DOHH2 (cell line): Measurements from ENCODE around the gene EXOSC6.
"Not testable (repeated sequence)": the region's sequence is repeated elsewhere in the genome, so short reads cannot be mapped to it uniquely, and the experiment has no call there.

Source experiments
- H3F3A ChIP-seq: fragments of 200-600 bp; sonication (generic), shearing (Covaris generic); 2 replicates; pipeline ENCODE4 v1.6.0; 2016; ENCODE audit warnings: antibody characterized with exemption, mild to moderate bottlenecking; ENCODE audit not compliant: control insufficient read depth, insufficient read depth
- H3K27ac ChIP-seq: fragments of 200-600 bp; sonication (generic); 2 replicates; pipeline ENCODE4 v1.5.1; 2014; ENCODE audit warnings: low read depth, mild to moderate bottlenecking, low read length, moderate library complexity
- H3K27me3 ChIP-seq: fragments of 200-600 bp; sonication (generic); 2 replicates; pipeline ENCODE4 v1.6.1; 2014; ENCODE audit warnings: mild to moderate bottlenecking, low read length, mixed read lengths; ENCODE audit not compliant: control insufficient read depth
- H3K36me3 ChIP-seq: fragments of 200-600 bp; sonication (generic); 2 replicates; pipeline ENCODE4 v1.6.1; 2014; ENCODE audit warnings: mild to moderate bottlenecking, low read length, moderate library complexity, mixed read lengths; ENCODE audit not compliant: control insufficient read depth
- H3K4me1 ChIP-seq: fragments of 200-600 bp; sonication (generic); 2 replicates; pipeline ENCODE4 v1.6.1; 2014; ENCODE audit warnings: mild to moderate bottlenecking, low read length, mixed read lengths; ENCODE audit not compliant: control insufficient read depth
- H3K4me2 ChIP-seq: fragments of 200-600 bp; sonication (generic); 2 replicates; pipeline ENCODE4 v1.6.0; 2014; ENCODE audit warnings: mild to moderate bottlenecking, low read length, moderate library complexity
- H3K4me3 ChIP-seq: fragments of 200-600 bp; sonication (generic); 2 replicates; pipeline ENCODE4 v1.5.1; 2014; ENCODE audit warnings: mild to moderate bottlenecking, low read length, mixed read lengths
- H3K79me2 ChIP-seq: fragments of 200-600 bp; sonication (generic); 2 replicates; pipeline ENCODE4 v1.6.1; 2014; ENCODE audit warnings: mild to moderate bottlenecking, low read length, mixed read lengths; ENCODE audit not compliant: control insufficient read depth
- H3K9me2 ChIP-seq: fragments of 200-600 bp; sonication (generic); replicated peaks from 2 replicates; pipeline ENCODE4 v1.6.1; 2014; ENCODE audit warnings: mild to moderate bottlenecking, low read length, mixed read lengths; ENCODE audit not compliant: control insufficient read depth
- H3K9me3 ChIP-seq: fragments of 200-600 bp; sonication (generic); 2 replicates; pipeline ENCODE4 v1.6.1; 2014; ENCODE audit warnings: antibody characterized with exemption, low read length, mixed read lengths; ENCODE audit not compliant: control insufficient read depth, insufficient read depth
- H4K20me1 ChIP-seq: fragments of 200-600 bp; sonication (generic); 2 replicates; pipeline ENCODE4 v1.6.0; 2014; ENCODE audit warnings: low read depth, mild to moderate bottlenecking, antibody characterized with exemption, low read length, moderate library complexity; ENCODE audit not compliant: control insufficient read depth, insufficient read depth

The EXOSC6 gene

DNA sequence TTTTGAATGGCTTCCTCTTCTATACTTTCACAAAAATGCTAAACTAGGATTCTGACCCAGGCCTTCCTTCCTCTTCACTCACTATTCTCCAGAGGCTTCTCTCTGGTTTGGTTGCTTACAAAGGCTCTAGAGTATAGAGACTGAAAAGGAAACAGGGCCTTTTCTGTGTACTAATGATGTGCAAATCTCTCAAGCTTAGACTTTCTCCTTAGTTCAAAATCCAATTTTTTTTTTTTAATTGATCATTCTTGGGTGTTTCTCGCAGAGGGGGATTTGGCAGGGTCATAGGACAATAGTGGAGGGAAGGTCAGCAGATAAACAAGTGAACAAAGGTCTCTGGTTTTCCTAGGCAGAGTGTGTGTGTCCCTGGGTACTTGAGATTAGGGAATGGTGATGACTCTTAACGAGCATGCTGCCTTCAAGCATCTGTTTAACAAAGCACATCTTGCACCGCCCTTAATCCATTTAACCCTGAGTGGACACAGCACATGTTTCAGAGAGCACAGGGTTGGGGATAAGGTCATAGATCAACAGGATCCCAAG lies 27.7 kb downstream of the EXOSC6 start:
- H3K9me2 ChIP-seq, H3K9me3 ChIP-seq, H3F3A ChIP-seq, H3K27me3 ChIP-seq, H3K4me3 ChIP-seq, H4K20me1 ChIP-seq, H3K79me2 ChIP-seq, H3K4me2 ChIP-seq, H3K27ac ChIP-seq, H3K4me1 ChIP-seq: not testable (repeated sequence)
- peaks cover 26% of the 10 kb centered on the region for H3K36me3 ChIP-seq

DNA sequence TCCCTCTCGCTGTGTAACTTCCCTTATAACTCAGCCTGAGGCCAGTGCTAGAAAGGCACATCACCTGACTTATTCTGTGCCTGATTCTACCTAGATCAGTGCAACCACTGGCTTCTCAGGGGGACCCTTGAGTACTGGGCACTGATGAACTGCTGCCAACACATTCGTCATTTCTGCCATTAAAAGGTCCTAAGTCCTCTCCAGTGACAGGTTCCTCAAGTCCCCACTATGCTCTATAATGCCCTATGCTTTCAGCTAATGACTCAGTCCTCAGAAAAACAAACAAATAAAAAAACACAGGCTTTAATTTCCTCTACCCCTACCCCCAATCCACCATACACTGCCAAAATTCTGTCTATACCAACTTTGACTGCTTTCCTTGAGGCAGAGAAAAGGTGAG lies 28.5 kb downstream of the EXOSC6 start:
- H3K4me3 ChIP-seq, H3K4me2 ChIP-seq, H3K27me3 ChIP-seq, H3K27ac ChIP-seq, H3K4me1 ChIP-seq, H3F3A ChIP-seq, H4K20me1 ChIP-seq, H3K9me2 ChIP-seq, H3K9me3 ChIP-seq, H3K79me2 ChIP-seq: not testable (repeated sequence)
- H3K36me3 ChIP-seq, result peaks cover 22% of the 10 kb centered on the region

- peaks cover 20% of the 10 kb centered on the region for H3K36me3 ChIP-seq
- not testable (repeated sequence) for H3K79me2 ChIP-seq, H4K20me1 ChIP-seq, H3K4me2 ChIP-seq, H3K4me3 ChIP-seq, H3K4me1 ChIP-seq, H3K27ac ChIP-seq, H3K9me3 ChIP-seq, H3K27me3 ChIP-seq, H3F3A ChIP-seq, H3K9me2 ChIP-seq
Measured at GRCh38 chr16:70222574-70222973, 29.2 kb downstream of the EXOSC6 start.

DNA sequence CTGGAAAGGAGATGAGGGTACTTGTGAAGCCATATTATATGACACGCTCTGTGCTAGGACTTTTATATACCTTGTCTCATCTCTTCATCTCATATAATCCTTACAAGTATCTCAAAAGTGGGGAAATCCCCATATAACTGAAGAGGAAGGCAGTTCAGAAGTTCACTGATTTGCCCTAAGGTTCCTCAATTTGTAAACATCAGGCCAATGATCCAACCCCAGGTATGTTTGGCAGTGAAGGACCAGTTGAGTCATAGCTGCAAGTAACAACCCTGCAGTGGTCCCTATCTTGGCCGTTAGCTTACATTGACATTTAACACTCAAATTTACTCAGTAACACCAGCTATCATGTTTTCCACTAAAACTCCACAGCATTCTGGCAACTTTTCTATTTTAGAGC lies 33.2 kb downstream of the EXOSC6 start:
- H3K9me3 ChIP-seq, H3K4me3 ChIP-seq, H3K79me2 ChIP-seq, H3F3A ChIP-seq, H3K4me1 ChIP-seq, H3K27me3 ChIP-seq, H4K20me1 ChIP-seq, H3K9me2 ChIP-seq, H3K27ac ChIP-seq, H3K4me2 ChIP-seq: not testable (repeated sequence)
- peaks cover 11% of the 10 kb centered on the region for H3K36me3 ChIP-seq

DNA sequence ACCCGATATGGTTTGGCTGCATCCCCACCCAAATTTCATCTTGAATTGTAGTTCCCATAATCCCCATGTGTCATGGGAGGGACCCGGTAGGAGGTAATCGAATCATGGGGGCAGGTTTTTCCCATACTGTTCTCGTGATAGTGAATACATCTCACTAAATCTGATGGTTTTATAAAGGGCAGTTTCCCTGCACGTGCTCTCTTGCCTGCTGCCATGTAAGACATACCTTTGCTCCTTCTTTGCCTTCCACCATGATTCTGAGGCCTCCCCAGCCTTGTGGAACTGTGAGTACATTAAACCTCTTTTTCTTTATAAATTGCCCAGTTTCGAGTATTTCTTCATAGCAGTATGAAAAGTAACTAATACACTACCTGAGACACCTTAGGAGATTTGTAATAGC lies 45.4 kb downstream of the EXOSC6 start:
- H3F3A ChIP-seq, H3K27me3 ChIP-seq, H3K36me3 ChIP-seq, H3K4me1 ChIP-seq, H3K79me2 ChIP-seq, H3K9me3 ChIP-seq, H3K4me3 ChIP-seq, H4K20me1 ChIP-seq, H3K27ac ChIP-seq, H3K9me2 ChIP-seq, H3K4me2 ChIP-seq: not testable (repeated sequence)

- H3K27me3 ChIP-seq, H3K27ac ChIP-seq, H3K4me1 ChIP-seq, H3K79me2 ChIP-seq, H3K4me3 ChIP-seq, H3F3A ChIP-seq, H4K20me1 ChIP-seq, H3K9me2 ChIP-seq, H3K4me2 ChIP-seq, H3K9me3 ChIP-seq, H3K36me3 ChIP-seq: not testable (repeated sequence)
Measured at GRCh38 chr16:70204668-70205405, 46.9 kb downstream of the EXOSC6 start.

GRCh38 chr16:70204010-70204409 lies 47.7 kb downstream of the EXOSC6 start:
- not testable (repeated sequence) for H3K79me2 ChIP-seq, H3F3A ChIP-seq, H3K4me2 ChIP-seq, H3K27ac ChIP-seq, H3K27me3 ChIP-seq, H3K9me3 ChIP-seq, H4K20me1 ChIP-seq, H3K4me3 ChIP-seq, H3K36me3 ChIP-seq, H3K4me1 ChIP-seq, H3K9me2 ChIP-seq

DNA sequence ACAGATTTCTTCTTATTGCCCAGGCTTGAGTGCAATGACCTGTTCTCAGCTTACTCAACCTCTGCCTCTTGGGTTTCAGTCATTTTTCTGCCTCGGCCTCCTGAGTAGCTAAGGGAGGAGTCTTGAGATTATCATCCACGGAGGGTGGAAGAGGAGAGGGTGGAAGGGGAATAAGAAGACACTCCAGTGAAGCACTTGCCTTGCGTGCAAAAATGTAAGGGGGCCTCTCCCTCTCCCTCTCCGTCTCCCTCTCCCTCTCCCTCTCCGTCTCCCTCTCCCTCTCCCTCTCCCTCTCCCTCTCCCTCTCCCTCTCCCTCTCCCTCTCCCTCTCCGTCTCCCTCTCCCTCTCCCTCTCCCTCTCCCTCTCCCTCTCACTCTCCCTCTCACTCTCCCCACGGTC lies 48.2 kb downstream of the EXOSC6 start:
- not testable (repeated sequence) for H3K4me2 ChIP-seq, H4K20me1 ChIP-seq, H3K27ac ChIP-seq, H3K4me1 ChIP-seq, H3K9me3 ChIP-seq, H3K79me2 ChIP-seq, H3F3A ChIP-seq, H3K27me3 ChIP-seq, H3K9me2 ChIP-seq, H3K36me3 ChIP-seq, H3K4me3 ChIP-seq
